Pons (tissue), 1 donor: ENCODE results near the gene CLIC4.
"Not testable (repeated sequence)": the region's sequence is repeated elsewhere in the genome, so short reads cannot be mapped to it uniquely, and the experiment has no call there.

Experiments used
- DNase-seq: peaks from one replicate; pipeline ENCODE4 v3.0.0-alpha.2; 2016; ENCODE audit warnings: low spot score

CLIC4 gene

GRCh38 chr1:24875991-24876506, 130.8 kb downstream of the CLIC4 start:
- DNase-seq = no peak

GRCh38 chr1:24878045-24878444, 132.8 kb downstream of the CLIC4 start:
- no peak for DNase-seq

GRCh38 chr1:24878775-24879742, 133.8 kb downstream of the CLIC4 start:
- no peak for DNase-seq

- no peak for DNase-seq
These were observed 135.8 kb downstream of the CLIC4 start for GRCh38 chr1:24881034-24881433.

GRCh38 chr1:24884751-24885150, 139.5 kb downstream of the CLIC4 start:
- DNase-seq = no peak

GRCh38 chr1:24886241-24886640, 141.0 kb downstream of the CLIC4 start:
- DNase-seq = no peak

- DNase-seq = no peak
These were observed 143.1 kb downstream of the CLIC4 start for GRCh38 chr1:24888061-24888970.

GRCh38 chr1:24888971-24889676, 143.9 kb downstream of the CLIC4 start:
- DNase-seq = no peak

GRCh38 chr1:24890887-24891286, 145.6 kb downstream of the CLIC4 start:
- no peak for DNase-seq

- not testable (repeated sequence) for DNase-seq
These were observed 146.1 kb downstream of the CLIC4 start for GRCh38 chr1:24891367-24891766.

GRCh38 chr1:24892188-24893153, 147.2 kb downstream of the CLIC4 start:
- DNase-seq = no peak

- DNase-seq = no peak
These were observed 148.2 kb downstream of the CLIC4 start for GRCh38 chr1:24893431-24893830.
